AG09309 (cell line): ENCODE measurements around the gene TXNRD2.

Experiments
- DNase-seq: peaks from one replicate; pipeline ENCODE4 v3.0.0-alpha.2; 2010; ENCODE audit warnings: low read depth
- H3K4me3 ChIP-seq: 2 replicates; pipeline ENCODE4 v1.5.1; 2011; ENCODE audit warnings: mild to moderate bottlenecking, low read depth, low read length, moderate library complexity; ENCODE audit not compliant: control insufficient read depth
- CTCF ChIP-seq: IDR thresholded peaks from 2 replicates; pipeline ENCODE4 v1.5.1; 2011; ENCODE audit warnings: mild to moderate bottlenecking, low read depth, low read length, inconsistent platforms; ENCODE audit not compliant: insufficient read depth, control insufficient read depth; ENCODE audit errors: missing control alignments

The TXNRD2 gene

GRCh38 chr22:19875531-19876313, 65.9 kb downstream of the TXNRD2 start:
- no peak overlapping the region for H3K4me3 ChIP-seq
- no peak for DNase-seq
- TF ChIP-seq CTCF = no peak

DNA sequence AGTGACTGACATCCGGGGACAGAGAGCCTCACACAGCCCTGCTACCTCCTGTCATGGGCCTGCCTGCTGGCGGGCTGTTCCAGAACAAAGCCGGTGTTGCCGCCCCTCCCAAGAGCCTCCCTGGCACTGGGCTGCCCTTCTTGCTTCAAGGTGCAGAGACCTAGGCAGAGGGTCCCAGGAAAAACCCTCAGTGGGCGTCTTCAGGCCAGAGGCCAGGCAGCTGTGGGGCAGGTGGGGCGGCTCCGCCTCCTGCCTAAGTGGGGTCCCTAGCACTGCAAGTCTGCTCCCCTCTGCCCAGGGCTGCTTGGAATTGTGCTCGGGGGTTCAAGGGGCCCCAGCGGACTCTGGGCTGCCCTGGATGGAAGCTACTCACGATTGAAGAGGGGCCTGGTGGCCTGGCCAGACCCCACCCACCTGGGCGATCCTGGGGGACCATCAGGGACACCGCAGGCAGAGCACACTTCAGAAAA, 66.5 kb downstream of the TXNRD2 start:
- no peak for TF ChIP-seq CTCF
- DNase-seq = no peak
- H3K4me3 ChIP-seq = no peak overlapping the region

DNA sequence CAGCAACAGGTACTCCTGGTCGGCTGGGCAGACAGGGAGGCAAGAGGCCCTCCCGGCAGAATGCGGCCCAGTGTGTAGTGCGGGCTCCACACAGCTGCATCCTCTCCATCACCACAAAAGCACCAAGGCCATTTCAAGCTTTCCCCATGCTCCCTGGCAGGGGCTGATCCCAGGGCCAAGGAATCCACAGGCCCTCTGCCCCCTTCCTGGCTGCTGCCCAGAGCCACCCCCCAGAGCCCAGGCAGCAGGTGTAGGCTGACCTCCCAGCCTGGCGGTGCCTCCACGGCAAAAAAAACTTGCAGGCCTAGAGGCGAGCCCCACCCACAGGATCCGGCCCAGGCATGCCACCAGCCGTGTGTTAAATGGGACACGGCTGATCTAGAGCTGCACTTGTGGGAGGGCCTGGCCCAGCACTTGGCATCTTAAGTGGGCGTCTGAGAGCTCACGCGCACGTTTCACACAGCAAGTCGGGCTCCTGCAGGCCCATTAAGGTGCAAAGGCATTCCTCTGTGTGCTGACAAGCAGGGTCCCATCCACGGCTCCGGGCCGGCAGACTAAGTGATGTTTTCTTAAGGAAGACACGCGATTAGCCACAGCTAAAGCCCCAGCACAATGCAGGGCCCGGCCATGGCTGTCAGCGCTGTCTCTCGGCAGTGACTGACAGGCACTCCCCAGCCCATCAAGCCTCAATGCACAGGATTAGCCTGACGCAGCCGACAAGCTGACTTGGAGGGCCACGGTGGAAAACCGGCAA, 67.1 kb downstream of the TXNRD2 start:
- H3K4me3 ChIP-seq = no peak overlapping the region
- DNase-seq = no peak
- TF ChIP-seq CTCF = no peak

DNA sequence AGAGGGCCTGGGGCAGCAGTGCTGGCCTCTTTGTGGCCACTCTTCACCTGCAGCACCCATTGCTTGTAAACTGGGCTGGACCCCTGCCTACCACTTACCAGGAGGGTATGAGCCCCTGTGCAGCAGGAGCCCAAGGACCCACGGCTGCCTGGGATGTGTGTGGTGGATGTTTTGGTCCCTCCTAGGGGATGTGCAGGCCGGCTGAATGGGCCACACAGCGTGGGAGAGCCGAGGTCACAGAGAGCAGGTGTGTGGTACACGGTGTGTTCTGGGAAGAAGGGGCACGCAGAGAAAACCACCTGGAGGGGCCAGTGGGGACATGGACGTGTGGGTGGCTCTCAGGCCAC, 67.7 kb downstream of the TXNRD2 start:
- TF ChIP-seq CTCF = no peak
- DNase-seq = no peak
- no peak overlapping the region for H3K4me3 ChIP-seq

DNA sequence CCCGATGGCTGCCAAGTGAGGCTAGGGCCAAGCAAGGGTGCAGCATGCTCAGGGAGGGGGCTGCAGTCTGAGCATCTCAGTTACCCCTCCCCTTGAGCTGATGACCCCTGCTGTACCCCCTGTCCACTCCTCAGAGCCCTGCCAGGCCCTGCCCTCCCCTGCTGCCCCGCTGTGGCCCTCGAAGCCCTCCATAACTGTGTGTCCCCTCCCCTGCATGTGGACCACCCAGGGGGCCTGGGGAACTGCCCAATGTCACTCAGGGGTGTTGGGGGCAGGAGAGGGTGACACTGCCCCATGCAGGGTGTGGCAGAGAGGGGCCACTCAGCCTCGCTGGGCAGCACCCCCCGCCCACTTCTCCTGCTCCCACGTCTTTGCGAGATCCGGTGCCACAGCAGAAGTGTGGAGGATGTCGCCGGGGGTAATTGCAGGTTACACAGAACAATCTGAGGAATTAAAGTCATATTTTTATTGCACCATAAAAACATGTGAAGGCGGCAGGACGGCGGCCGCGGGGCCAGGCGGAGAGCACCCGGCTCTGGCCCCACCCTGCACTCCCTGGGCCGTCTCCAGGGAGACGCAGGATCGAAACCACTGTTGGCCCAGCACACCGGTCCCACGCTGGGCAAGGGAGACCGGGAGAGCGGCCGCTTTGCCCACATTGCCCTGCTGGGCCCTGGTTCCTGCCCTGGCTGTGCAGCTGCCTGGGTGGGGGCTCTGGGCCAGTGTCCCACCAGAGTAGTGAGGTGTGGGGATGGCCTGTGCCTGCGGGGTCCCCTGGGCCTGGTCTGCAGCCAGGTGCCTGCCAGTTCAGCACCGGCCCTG, 68.3 kb downstream of the TXNRD2 start:
- TF ChIP-seq CTCF = no peak
- DNase-seq = no peak
- no peak overlapping the region for H3K4me3 ChIP-seq

DNA sequence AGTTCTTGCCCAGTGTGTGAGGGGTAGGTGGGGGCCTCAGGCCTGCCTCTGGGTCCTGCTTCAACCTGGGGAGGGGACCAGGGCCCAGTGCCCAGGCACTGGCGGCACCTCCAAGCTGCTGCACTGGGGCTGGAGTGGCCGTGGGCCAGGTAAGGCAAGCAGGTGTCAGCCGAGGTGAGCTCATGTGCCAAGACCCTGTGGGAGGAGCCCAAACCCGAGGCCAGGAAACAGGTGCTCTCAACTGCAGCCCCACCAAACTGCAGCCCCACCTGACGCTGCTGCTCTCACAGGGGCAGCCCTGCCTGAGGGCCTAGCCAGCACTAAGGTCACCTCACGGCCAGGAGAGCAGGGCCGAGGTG, 68.9 kb downstream of the TXNRD2 start:
- no peak for TF ChIP-seq CTCF
- H3K4me3 ChIP-seq = no peak overlapping the region
- no peak for DNase-seq
